Germinal center (tissue), 1 donor: ENCODE data around the gene LGSN.
"Not testable (repeated sequence)": the region's sequence is repeated elsewhere in the genome, so short reads cannot be mapped to it uniquely, and the experiment has no call there.

Experiments
- DNase-seq: peaks from one replicate; pipeline ENCODE4 v3.0.0; 2012; ENCODE audit warnings: mixed read lengths, low spot score

The LGSN gene

GRCh38 chr6:63319939-63320338 is at the start of gene LGSN:
TSS of gene LGSN (minus strand) at chr6:63319983. CDS start at chr6:63319943, 40 bp downstream.
- no peak for DNase-seq

GRCh38 chr6:63368347-63368746 is 48.6 kb upstream of the LGSN start:
- DNase-seq, result no peak

- DNase-seq, result not testable (repeated sequence)
Measured at GRCh38 chr6:63362500-63363120, 42.8 kb upstream of the LGSN start.

GRCh38 chr6:63357384-63357783 is 37.6 kb upstream of the LGSN start:
- DNase-seq, result not testable (repeated sequence)

- DNase-seq, result no peak
Measured at GRCh38 chr6:63355632-63356031, 35.8 kb upstream of the LGSN start.

GRCh38 chr6:63353286-63353630 is 33.5 kb upstream of the LGSN start:
- DNase-seq, result no peak

- peak; percentile 35 for DNase-seq
Measured at GRCh38 chr6:63352544-63353285, 32.9 kb upstream of the LGSN start.

- DNase-seq, result no peak
Measured at GRCh38 chr6:63352069-63352543, 32.3 kb upstream of the LGSN start.

GRCh38 chr6:63349401-63349800 is 29.6 kb upstream of the LGSN start:
- no peak for DNase-seq

- no peak for DNase-seq
Measured at GRCh38 chr6:63348836-63349235, 29.1 kb upstream of the LGSN start.

- DNase-seq, result no peak
Measured at GRCh38 chr6:63347599-63347998, 27.8 kb upstream of the LGSN start.

- DNase-seq, result no peak
Measured at GRCh38 chr6:63346217-63346835, 26.5 kb upstream of the LGSN start.

GRCh38 chr6:63340351-63340750 is 20.6 kb upstream of the LGSN start:
- DNase-seq, result no peak

- not testable (repeated sequence) for DNase-seq
Measured at GRCh38 chr6:63334652-63335051, 14.9 kb upstream of the LGSN start.

- no peak for DNase-seq
Measured at GRCh38 chr6:63333440-63333839, 13.7 kb upstream of the LGSN start.

- DNase-seq, result not testable (repeated sequence)
Measured at GRCh38 chr6:63326630-63327029, 6.8 kb upstream of the LGSN start.

GRCh38 chr6:63322981-63323380 is 3.2 kb upstream of the LGSN start:
- DNase-seq, result no peak

GRCh38 chr6:63321821-63322220 is 2.0 kb upstream of the LGSN start:
- DNase-seq, result no peak

- DNase-seq, result no peak
Measured at GRCh38 chr6:63317641-63318040, 2.1 kb downstream of the LGSN start.

- no peak for DNase-seq
Measured at GRCh38 chr6:63316113-63316512, 3.7 kb downstream of the LGSN start.

- DNase-seq, result no peak
Measured at GRCh38 chr6:63313111-63313510, 6.7 kb downstream of the LGSN start.

GRCh38 chr6:63307581-63308246 is 12.1 kb downstream of the LGSN start:
- DNase-seq, result peak; percentile 5

- DNase-seq, result no peak
Measured at GRCh38 chr6:63306420-63306819, 13.4 kb downstream of the LGSN start.
